HG03571 (cell line): Measurements from ENCODE around the gene ACTN4.

ENCODE experiments used
- ATAC-seq: cut with Tn5 transposase; IDR thresholded peaks from one replicate; pipeline ENCODE4 v1.9.1; 2021; ENCODE audit not compliant: unreplicated experiment

The ACTN4 gene

GRCh38 chr19:38635483-38636399 is 11.7 kb upstream of the ACTN4 start:
- ATAC-seq, result no peak

GRCh38 chr19:38638461-38638860 is 9.0 kb upstream of the ACTN4 start:
- ATAC-seq, result no peak

- ATAC-seq, result no peak
These were observed 7.8 kb upstream of the ACTN4 start for GRCh38 chr19:38639679-38640078.

DNA sequence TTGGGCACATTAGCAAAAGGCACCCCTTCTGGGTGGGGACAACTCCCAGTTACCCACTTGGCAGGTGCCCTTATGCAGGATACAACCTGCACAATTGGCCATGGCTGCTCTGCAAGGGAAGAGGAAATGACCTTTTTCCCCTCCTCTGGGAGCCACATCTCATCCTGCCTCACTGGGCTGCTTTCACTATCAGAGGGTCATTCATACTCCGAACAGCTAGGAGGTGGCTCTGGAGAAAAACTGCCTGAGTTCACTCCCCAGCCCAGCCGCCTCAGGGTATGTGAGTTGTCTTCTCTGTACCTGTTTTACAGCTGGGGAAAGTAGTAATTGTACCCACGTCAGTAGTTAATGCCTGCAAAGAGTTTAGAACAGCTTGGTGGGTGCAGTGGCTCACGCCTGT is 7.1 kb upstream of the ACTN4 start:
- ATAC-seq, result no peak

- ATAC-seq, result no peak
These were observed 5.3 kb upstream of the ACTN4 start for GRCh38 chr19:38642176-38642575.

- no peak for ATAC-seq
These were observed 2.7 kb upstream of the ACTN4 start for GRCh38 chr19:38644719-38645118.

DNA sequence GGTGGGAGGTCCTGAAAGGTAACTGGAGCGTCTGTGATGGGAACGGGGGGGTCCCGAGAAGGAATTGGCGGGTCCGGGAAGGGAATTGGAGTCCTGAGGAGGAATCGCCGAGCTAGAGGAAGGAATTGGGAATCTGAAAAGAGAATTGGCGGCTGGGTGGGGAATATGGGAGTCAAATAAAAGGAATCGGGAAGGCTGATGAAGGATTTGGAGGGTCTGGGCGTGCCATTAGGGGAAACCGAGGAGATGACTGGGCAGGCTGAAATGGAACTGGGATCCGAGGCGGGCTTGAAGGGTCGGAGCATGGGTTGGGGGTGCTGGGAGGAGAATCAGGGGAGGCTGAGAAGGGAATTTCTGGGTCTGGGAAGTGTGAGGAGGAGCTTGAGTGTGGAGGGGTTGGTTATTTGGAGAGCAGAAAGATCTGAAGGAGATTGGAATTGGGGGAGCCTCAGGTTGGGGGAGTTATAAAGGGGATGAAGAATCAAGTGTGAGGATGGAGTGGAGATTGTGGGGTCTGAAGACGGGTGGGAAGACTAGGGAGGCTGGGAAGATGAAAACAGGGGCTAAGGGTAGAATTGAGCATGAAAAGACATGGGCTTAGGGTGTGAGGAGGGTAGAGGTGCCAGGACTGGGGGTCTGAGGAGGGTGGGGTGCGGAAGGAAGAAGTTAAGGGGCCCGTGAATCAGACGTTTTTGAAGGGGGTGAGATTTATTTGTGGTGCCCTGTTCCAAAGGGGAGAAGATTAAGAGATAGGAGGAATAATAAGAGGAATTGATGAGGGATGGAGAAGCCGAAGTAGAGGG is 718 bp downstream of the ACTN4 start:
- ATAC-seq, result no peak

GRCh38 chr19:38648769-38649304 is 1.4 kb downstream of the ACTN4 start:
- no peak for ATAC-seq

GRCh38 chr19:38649305-38650171 is 2.1 kb downstream of the ACTN4 start:
- no peak for ATAC-seq

- ATAC-seq, result no peak
These were observed 2.8 kb downstream of the ACTN4 start for GRCh38 chr19:38650172-38650775.

DNA sequence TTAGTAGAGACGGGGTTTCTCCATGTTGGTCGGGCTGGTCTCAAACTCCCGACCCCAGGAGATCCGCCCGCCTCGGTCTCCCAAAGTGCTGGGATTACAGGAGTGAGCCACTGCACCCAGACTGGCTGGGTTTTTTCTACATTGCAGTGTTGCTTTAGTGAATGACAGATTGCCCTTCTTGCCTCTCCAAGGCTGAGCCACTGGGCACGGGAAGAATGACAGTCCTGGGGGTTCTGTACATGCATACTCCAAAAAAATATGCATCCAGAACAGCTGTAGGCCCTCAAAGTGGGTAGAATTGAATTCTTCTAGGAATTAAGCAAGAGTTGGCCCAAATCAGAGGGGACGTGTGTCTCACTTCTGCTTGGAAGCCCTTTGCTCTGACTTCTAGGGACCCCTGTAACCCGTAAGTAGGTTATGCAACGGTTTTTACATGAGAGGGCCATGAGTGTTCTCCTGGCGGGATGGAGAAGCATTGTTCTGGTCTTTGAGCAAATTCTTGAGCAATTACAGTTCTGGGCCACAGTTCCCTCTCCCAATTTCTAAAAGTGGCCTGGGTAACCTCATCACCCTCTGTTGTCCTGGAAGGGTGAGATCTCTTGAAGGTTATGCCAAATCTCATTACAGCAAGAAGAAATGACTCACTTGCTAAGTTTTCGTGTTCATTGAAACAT is 3.6 kb downstream of the ACTN4 start:
- ATAC-seq, result no peak

DNA sequence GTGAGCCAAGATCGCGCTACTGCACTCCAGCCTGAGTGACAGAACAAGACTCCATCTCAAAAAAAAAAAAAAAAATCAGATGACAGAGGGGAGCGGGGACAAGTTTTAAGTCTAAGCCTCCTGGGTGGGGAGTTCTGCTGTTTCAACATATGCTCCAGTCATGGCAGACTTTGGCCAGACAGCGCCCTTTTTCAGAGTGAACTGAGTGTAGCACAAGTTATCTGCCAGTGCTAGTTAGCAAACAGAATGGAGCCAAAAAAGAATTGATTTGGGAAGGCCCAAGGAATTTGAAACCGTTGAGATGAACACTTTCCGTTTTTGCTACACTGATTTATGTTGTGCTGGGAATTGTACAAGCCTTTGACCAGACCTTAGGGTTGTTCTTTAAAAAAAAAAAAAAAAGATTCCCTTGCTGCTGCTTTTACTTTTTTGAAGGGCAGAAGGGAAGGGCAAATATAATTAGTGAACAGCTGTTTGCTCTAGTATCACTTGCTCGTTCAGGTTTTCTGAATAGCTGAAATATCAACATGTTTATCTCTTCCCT is 5.7 kb downstream of the ACTN4 start:
- no peak for ATAC-seq

DNA sequence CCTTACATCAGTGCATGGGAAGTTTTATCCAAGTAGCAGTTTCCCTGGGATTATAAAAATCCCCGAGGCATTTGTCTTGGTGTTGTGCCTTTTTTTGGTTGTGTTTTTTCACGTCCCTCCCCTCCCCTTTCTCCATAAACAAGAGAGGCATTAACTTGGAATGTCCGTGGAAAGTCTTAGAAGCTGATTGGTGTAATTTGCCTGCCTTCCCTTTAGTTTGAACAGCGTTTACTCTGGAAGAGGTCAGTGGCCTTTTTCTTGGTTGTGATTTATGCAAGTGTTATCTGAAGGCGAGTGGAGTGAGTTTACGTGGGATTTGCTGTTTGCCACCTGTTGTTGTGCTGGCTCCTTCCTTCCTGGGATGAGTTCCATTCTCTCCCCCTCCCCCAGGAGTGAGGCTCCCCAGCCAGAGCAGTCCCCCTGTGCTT is 7.2 kb downstream of the ACTN4 start:
- ATAC-seq, result no peak

DNA sequence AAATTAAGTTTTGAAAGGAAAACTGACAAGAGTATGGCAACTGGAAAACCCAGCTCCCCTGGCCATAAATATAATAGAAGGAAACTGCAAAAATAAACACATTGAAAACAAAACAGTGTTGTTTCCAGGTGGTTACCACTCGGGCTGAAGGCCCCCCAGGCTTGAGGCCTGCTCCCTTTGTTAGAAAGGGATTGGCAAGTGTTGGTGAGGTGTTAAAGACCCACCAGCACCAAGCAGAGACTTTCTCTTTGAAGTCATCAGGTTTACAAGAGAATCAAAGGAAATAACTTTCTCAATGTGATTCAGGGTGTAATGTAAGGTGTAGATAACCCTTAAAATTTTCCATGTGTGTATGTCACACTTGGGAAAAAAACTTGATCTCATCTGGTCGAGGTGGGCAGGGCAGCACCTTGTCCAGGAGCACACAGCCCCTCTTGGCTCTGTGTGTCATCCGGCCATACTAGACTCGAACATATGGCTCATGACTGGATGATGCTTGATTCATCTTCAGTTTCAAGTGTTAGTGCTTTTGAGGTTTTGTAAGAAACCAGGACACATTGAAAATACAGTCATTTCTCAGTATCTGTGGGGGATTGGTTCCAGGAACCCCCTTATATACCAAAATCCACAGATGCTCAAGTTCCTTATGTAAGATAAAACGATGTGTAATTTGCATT is 7.8 kb downstream of the ACTN4 start:
- ATAC-seq, result no peak

- no peak for ATAC-seq
These were observed 8.9 kb downstream of the ACTN4 start for GRCh38 chr19:38656171-38656981.

- no peak for ATAC-seq
These were observed 10.3 kb downstream of the ACTN4 start for GRCh38 chr19:38657633-38658222.

DNA sequence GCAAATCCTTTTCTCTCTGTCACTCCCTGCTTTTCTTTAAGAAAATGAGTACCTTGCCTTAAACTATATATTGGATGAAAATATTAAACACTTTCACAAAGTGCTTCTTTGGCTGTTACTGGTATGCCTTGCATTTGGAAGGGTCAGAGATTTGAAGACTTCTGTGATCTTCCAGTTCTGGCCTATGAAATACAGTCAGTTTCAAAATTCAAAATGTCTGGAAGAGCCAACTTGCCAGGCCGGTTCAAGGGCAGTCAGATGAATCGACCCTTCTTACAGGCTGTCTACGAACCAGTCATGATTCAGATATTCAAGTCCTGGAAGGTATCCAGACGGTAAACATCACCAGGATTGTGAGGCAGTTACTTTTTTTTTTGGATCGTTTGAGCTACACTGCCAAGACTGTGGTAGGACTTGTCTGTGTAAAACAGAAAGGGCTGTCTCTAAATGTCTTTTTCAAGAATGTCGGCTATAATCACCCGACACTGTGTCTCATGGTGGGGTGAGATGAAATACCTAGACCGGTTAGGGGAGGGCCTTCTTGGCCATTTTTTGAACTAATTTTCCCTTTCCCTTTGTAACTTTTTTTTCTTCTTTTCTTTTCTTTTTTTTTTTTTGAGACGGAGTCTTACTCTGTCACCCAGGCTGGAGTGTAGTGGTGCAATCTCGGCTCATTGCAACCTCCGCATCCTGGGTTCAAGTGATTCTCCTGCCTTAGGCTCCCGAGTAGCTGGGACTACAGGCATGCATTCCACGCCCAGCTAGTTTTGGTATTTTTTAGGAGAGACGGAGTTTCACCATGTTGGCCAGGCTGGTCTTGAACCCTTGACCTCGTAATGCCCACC is 11.2 kb downstream of the ACTN4 start:
- ATAC-seq, result no peak
